Liver (tissue), 9 donors: ENCODE measurements around the gene PIP4K2B. TPM values are rescaled to one million over a fixed set of nuclear protein-coding genes. Genes with fewer than 3 reads are reported as not detected.

ENCODE experiments used
- DNase-seq: peaks from one replicate; pipeline ENCODE4 v3.0.0-alpha.2; 2017; ENCODE audit warnings: low spot score
- H3K27ac ChIP-seq, 2 donors: one replicate each; pipeline ENCODE4 v1.7.0; 2013; ENCODE audit warnings: inconsistent platforms in 2 of 2, low read length in 2 of 2, control low read depth in 1 of 2, low read depth in 1 of 2, mild to moderate bottlenecking in 1 of 2
- H3K27me3 ChIP-seq, 4 donors: one replicate each; pipeline versions ENCODE4 v1.6.1 to v1.7.0; 2013; ENCODE audit warnings: low read length in 3 of 4, inconsistent platforms in 1 of 4, mild to moderate bottlenecking in 1 of 4, moderate library complexity in 1 of 4; ENCODE audit not compliant: control insufficient read depth in 4 of 4, insufficient read depth in 4 of 4
- H3K36me3 ChIP-seq, 4 donors: one replicate each; pipeline versions ENCODE4 v1.6.1 to v1.7.0; 2013; ENCODE audit warnings: low read length in 3 of 4, mild to moderate bottlenecking in 3 of 4, low read depth in 1 of 4, moderate library complexity in 1 of 4; ENCODE audit not compliant: control insufficient read depth in 4 of 4, insufficient read depth in 3 of 4
- H3K4me1 ChIP-seq, 4 donors: one replicate each; pipeline versions ENCODE4 v1.6.1 to v1.7.0; 2013; ENCODE audit warnings: low read length in 3 of 4, mild to moderate bottlenecking in 3 of 4, moderate library complexity in 1 of 4; ENCODE audit not compliant: control insufficient read depth in 4 of 4, insufficient read depth in 4 of 4
- H3K4me3 ChIP-seq, 3 donors: one replicate each; pipeline versions ENCODE4 v1.6.1 to v1.7.0; 2013; ENCODE audit warnings: low read length in 3 of 3, control low read depth in 1 of 3, low read depth in 1 of 3, mild to moderate bottlenecking in 1 of 3
- H3K9ac ChIP-seq, 2 donors: one replicate each; pipeline ENCODE4 v1.7.0; 2013; ENCODE audit warnings: low read length in 2 of 2, mild to moderate bottlenecking in 2 of 2, moderate library complexity in 2 of 2, control low read depth in 1 of 2, low read depth in 1 of 2
- H3K9me3 ChIP-seq, 4 donors: one replicate each; pipeline versions ENCODE4 v1.6.1 to v1.7.0; 2013; ENCODE audit warnings: low read length in 3 of 4; ENCODE audit not compliant: control insufficient read depth in 4 of 4
- EGR1 ChIP-seq, 2 donors: IDR thresholded peaks; 2 replicates each; pipeline ENCODE4 v1.6.1; 2016 to 2018; ENCODE audit warnings: antibody characterized with exemption in 2 of 2, low read depth in 2 of 2
- FOXA1 ChIP-seq: IDR thresholded peaks from 2 replicates; pipeline ENCODE4 v1.6.1; 2016; ENCODE audit warnings: antibody characterized with exemption
- FOXA2 ChIP-seq: IDR thresholded peaks from 2 replicates; pipeline ENCODE4 v1.6.1; 2016; ENCODE audit warnings: antibody characterized with exemption
- GABPA ChIP-seq, 2 donors: IDR thresholded peaks in 1 of 2; conservative IDR thresholded peaks in 1 of 2; 2 replicates each; pipeline ENCODE4 v1.6.1; 2016; ENCODE audit warnings: antibody characterized with exemption in 2 of 2, mild to moderate bottlenecking in 1 of 2, moderate library complexity in 1 of 2
- HNF4A ChIP-seq, 2 donors: conservative IDR thresholded peaks; 2 replicates each; pipeline ENCODE4 v1.6.1; 2016; ENCODE audit warnings: antibody characterized with exemption in 2 of 2, mild to moderate bottlenecking in 2 of 2
- HNF4G ChIP-seq: IDR thresholded peaks from 2 replicates; pipeline ENCODE4 v1.6.1; 2016; ENCODE audit warnings: antibody characterized with exemption
- JUND ChIP-seq, 2 donors: IDR thresholded peaks; 2 replicates each; pipeline ENCODE4 v1.6.1; 2016; ENCODE audit warnings: antibody characterized with exemption in 2 of 2
- NR2F2 ChIP-seq: IDR thresholded peaks from 2 replicates; pipeline ENCODE4 v1.6.1; 2016; ENCODE audit warnings: antibody characterized with exemption
- RAD21 ChIP-seq, 2 donors: IDR thresholded peaks; 2 replicates each; pipeline ENCODE4 v1.6.1; 2016; ENCODE audit warnings: antibody characterized with exemption in 2 of 2, mild to moderate bottlenecking in 2 of 2
- RXRA ChIP-seq, 2 donors: IDR thresholded peaks; 2 replicates each; pipeline ENCODE4 v1.6.1; 2017 to 2018; ENCODE audit warnings: antibody characterized with exemption in 2 of 2, mild to moderate bottlenecking in 1 of 2
- SP1 ChIP-seq: IDR thresholded peaks from 2 replicates; pipeline ENCODE4 v1.6.1; 2018; ENCODE audit warnings: antibody characterized with exemption, mild to moderate bottlenecking
- TAF1 ChIP-seq: conservative IDR thresholded peaks from 2 replicates; pipeline ENCODE4 v1.6.1; 2016; ENCODE audit warnings: antibody characterized with exemption, mild to moderate bottlenecking
- YY1 ChIP-seq: IDR thresholded peaks from 2 replicates; pipeline ENCODE4 v1.6.1; 2016; ENCODE audit warnings: antibody characterized with exemption, mild to moderate bottlenecking
- WGBS: extraction: QIAGEN DNeasy Blood & Tissue Kit; methylation state at CpG from one replicate; pipeline ENCODE4 v1.1.7; 2013; 5-methylcytosine and 5-hydroxymethylcytosine counted together
- polyA plus RNA-seq, 2 donors: library from polyadenylated mRNA; stranded (reverse) in 1 of 2; unstranded in 1 of 2; fragments of 200-250 nt in 1 of 2; fragments of >200 nt in 1 of 2; fragmentation: Nextera tagmentation in 1 of 2; extraction: Ambion mirVana in 1 of 2; gene quantifications; one replicate each; pipeline versions ENCODE4 v1.2.1 to v1.2.3, GENCODE V29; 2013 to 2015
- total RNA-seq, 2 donors: library from RNA; depleted of rRNA; stranded (reverse); fragments of >200 nt; gene quantifications; one replicate each; pipeline ENCODE4 v1.2.3, GENCODE V29; 2014
- TF ChIP-seq, protein P1 (sequence below): IDR thresholded peaks from 2 replicates; pipeline ENCODE4 v1.6.1; 2016; ENCODE audit warnings: antibody characterized with exemption
- TF ChIP-seq, protein P2 (sequence below): IDR thresholded peaks from 2 replicates; pipeline ENCODE4 v1.6.1; 2016; ENCODE audit warnings: antibody characterized with exemption
- TF ChIP-seq, protein P3 (sequence below): fragments of 150-350 bp; IDR thresholded peaks from 2 replicates; pipeline ENCODE4 v1.5.1; 2017; ENCODE audit warnings: improper control_type of control experiment, low read depth, low read length; ENCODE audit not compliant: missing input control
- TF ChIP-seq, protein P4 (sequence below): IDR thresholded peaks from 2 replicates; pipeline ENCODE4 v1.6.1; 2016; ENCODE audit warnings: antibody characterized with exemption
- TF ChIP-seq, protein P5 (sequence below): IDR thresholded peaks from 2 replicates; pipeline ENCODE4 v1.6.1; 2016; ENCODE audit warnings: antibody characterized with exemption, mild to moderate bottlenecking
- donor health status: healthy.
- donor health status: healthy.
- donor health status: healthy.
- donor health status: healthy.
- donor health status: healthy.

PIP4K2B gene
- total and polyA plus RNA-seq, 4 donors, result 2.4 to 21.5 (median 13.6) TPM

DNA sequence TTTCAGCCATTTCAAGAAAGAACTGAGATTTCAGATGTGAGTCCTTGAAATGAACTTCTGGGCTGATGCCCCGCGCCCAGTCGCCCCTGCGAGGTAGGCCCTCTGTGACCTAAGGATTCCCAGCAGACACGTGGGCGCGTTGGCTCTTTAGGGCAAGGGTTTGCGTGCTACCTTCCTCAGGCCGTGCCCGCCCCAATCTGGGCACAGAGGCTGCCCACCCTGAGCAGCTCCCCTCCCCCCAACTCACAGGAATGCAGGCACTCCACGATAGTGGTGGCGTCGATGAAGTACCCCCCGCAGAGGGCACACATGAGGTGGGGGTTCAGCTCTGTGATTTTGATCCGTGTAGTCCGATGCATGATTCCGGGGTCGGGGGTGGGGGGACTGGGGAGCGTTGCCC, 59.3 kb downstream of the PIP4K2B start:
- H3K36me3 ChIP-seq, result no peaks in the 10 kb centered on the region
- H3K4me3 ChIP-seq, result no peak overlapping the region
- no peaks in the 10 kb centered on the region for H3K9me3 ChIP-seq
- TF ChIP-seq EGR1 (IDR thresholded peaks at IDR 0.05; ENCODE audit: low read depth in 2 of 2), result no peak
- no peak for TF ChIP-seq FOXA1
- TF ChIP-seq, protein P1, sequence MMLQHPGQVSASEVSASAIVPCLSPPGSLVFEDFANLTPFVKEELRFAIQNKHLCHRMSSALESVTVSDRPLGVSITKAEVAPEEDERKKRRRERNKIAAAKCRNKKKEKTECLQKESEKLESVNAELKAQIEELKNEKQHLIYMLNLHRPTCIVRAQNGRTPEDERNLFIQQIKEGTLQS, result no peak
- no peak for TF ChIP-seq RXRA (IDR thresholded peaks at IDR 0.05)
- TF ChIP-seq, protein P2, sequence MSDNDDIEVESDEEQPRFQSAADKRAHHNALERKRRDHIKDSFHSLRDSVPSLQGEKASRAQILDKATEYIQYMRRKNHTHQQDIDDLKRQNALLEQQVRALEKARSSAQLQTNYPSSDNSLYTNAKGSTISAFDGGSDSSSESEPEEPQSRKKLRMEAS, result no peak
- no peak for TF ChIP-seq FOXA2
- TF ChIP-seq HNF4G, result no peak
- no peak overlapping the region for H3K27ac ChIP-seq
- H3K4me1 ChIP-seq, result peaks cover 3 to 17% (median 11%) of the 10 kb centered on the region in 4 donors
- 93% methylated on average over 19 of the region's 19 CpGs for whole genome bisulfite sequencing
- H3K27me3 ChIP-seq, result no peaks in the 10 kb centered on the region
- H3K9ac ChIP-seq, result no peak overlapping the region
- no peak for DNase-seq

DNA sequence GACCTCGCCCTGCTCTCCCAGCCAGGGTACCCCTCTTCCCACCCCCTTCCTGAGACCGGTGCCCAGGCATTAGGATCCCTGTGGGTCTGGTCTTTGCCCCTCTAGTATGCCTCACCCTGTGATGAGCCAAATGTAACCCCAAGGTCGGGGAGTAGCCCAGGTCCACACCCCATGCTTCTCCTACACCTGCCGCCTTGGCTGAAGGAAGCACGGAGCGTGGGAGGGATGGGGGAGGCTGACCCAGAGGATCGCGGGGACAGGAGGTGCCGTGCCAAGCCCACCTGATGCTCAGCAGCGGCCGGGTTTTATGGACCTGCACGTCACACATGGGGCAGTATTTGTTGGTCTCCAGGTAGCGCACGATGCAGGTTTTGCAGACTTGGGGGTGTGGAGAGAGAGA, 60.1 kb downstream of the PIP4K2B start:
- WGBS, result 85% methylated on average over 14 of the region's 14 CpGs
- Histone ChIP-seq H3K27ac (no peak overlapping the region), H3K27me3 (no peaks in the 10 kb centered on the region), H3K4me3 (no peak overlapping the region), H3K36me3 (no peaks in the 10 kb centered on the region), H3K9me3 (no peaks in the 10 kb centered on the region), H3K9ac (no peak overlapping the region), H3K4me1 (peaks cover 3 to 17% (median 11%) of the 10 kb centered on the region in 4 donors)
- DNase-seq, result no peak
- no peak for TF ChIP-seq TAF1
- TF ChIP-seq RXRA (IDR thresholded peaks at IDR 0.05), result no peak
- no peak for TF ChIP-seq EGR1 (IDR thresholded peaks at IDR 0.05; ENCODE audit: low read depth in 2 of 2)
- no peak for TF ChIP-seq JUND (IDR thresholded peaks at IDR 0.05)
- TF ChIP-seq, protein P3, sequence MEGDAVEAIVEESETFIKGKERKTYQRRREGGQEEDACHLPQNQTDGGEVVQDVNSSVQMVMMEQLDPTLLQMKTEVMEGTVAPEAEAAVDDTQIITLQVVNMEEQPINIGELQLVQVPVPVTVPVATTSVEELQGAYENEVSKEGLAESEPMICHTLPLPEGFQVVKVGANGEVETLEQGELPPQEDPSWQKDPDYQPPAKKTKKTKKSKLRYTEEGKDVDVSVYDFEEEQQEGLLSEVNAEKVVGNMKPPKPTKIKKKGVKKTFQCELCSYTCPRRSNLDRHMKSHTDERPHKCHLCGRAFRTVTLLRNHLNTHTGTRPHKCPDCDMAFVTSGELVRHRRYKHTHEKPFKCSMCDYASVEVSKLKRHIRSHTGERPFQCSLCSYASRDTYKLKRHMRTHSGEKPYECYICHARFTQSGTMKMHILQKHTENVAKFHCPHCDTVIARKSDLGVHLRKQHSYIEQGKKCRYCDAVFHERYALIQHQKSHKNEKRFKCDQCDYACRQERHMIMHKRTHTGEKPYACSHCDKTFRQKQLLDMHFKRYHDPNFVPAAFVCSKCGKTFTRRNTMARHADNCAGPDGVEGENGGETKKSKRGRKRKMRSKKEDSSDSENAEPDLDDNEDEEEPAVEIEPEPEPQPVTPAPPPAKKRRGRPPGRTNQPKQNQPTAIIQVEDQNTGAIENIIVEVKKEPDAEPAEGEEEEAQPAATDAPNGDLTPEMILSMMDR, result no peak
- TF ChIP-seq GABPA (IDR thresholded peaks at IDR 0.05 in 1 of 2, conservative IDR thresholded peaks at IDR 0.05 in 1 of 2), result no peak
- TF ChIP-seq FOXA2, result no peak
- TF ChIP-seq YY1, result no peak
- TF ChIP-seq, protein P2, result no peak
- no peak for TF ChIP-seq RAD21 (IDR thresholded peaks at IDR 0.05)
- TF ChIP-seq NR2F2, result no peak
- no peak for TF ChIP-seq HNF4G
- no peak for TF ChIP-seq SP1
- TF ChIP-seq, protein P1, result no peak
- no peak for TF ChIP-seq FOXA1
- TF ChIP-seq, protein P4, sequence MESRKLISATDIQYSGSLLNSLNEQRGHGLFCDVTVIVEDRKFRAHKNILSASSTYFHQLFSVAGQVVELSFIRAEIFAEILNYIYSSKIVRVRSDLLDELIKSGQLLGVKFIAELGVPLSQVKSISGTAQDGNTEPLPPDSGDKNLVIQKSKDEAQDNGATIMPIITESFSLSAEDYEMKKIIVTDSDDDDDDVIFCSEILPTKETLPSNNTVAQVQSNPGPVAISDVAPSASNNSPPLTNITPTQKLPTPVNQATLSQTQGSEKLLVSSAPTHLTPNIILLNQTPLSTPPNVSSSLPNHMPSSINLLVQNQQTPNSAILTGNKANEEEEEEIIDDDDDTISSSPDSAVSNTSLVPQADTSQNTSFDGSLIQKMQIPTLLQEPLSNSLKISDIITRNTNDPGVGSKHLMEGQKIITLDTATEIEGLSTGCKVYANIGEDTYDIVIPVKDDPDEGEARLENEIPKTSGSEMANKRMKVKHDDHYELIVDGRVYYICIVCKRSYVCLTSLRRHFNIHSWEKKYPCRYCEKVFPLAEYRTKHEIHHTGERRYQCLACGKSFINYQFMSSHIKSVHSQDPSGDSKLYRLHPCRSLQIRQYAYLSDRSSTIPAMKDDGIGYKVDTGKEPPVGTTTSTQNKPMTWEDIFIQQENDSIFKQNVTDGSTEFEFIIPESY, result no peak
- TF ChIP-seq, protein P5, sequence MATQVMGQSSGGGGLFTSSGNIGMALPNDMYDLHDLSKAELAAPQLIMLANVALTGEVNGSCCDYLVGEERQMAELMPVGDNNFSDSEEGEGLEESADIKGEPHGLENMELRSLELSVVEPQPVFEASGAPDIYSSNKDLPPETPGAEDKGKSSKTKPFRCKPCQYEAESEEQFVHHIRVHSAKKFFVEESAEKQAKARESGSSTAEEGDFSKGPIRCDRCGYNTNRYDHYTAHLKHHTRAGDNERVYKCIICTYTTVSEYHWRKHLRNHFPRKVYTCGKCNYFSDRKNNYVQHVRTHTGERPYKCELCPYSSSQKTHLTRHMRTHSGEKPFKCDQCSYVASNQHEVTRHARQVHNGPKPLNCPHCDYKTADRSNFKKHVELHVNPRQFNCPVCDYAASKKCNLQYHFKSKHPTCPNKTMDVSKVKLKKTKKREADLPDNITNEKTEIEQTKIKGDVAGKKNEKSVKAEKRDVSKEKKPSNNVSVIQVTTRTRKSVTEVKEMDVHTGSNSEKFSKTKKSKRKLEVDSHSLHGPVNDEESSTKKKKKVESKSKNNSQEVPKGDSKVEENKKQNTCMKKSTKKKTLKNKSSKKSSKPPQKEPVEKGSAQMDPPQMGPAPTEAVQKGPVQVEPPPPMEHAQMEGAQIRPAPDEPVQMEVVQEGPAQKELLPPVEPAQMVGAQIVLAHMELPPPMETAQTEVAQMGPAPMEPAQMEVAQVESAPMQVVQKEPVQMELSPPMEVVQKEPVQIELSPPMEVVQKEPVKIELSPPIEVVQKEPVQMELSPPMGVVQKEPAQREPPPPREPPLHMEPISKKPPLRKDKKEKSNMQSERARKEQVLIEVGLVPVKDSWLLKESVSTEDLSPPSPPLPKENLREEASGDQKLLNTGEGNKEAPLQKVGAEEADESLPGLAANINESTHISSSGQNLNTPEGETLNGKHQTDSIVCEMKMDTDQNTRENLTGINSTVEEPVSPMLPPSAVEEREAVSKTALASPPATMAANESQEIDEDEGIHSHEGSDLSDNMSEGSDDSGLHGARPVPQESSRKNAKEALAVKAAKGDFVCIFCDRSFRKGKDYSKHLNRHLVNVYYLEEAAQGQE, result no peak
- no peak for TF ChIP-seq HNF4A (conservative IDR thresholded peaks at IDR 0.05)
